MM.1S (cell line): ENCODE measurements around the gene FAAP24.

Experiments used
- CTCF ChIP-seq: fragments of 300-600 bp; sonication (generic); IDR thresholded peaks from 2 replicates; pipeline ENCODE4 v1.5.1; 2016; ENCODE audit warnings: antibody characterized with exemption, low read length, mixed read lengths
- EZH2 ChIP-seq: fragments of 300-600 bp; sonication (generic); optimal IDR thresholded peaks from 2 replicates; pipeline ENCODE3; 2017; ENCODE audit warnings: low read depth, mild to moderate bottlenecking, antibody characterized with exemption, low read length, mixed read lengths
- EZH2phosphoT487 ChIP-seq: fragments of 300-600 bp; sonication (generic); IDR thresholded peaks from 2 replicates; pipeline ENCODE4 v1.6.1; 2018; ENCODE audit warnings: antibody characterized with exemption, low read length

GRCh38 chr19:33024398-33024797 lies 52.4 kb downstream of the FAAP24 start:
- TF ChIP-seq EZH2phosphoT487, result no peak
- TF ChIP-seq CTCF, result no peak
- TF ChIP-seq EZH2, result no peak
